SU-DHL-6 (cell line): Measurements from ENCODE around the gene SLC22A23.

Source experiments
- H2AFZ ChIP-seq: fragments of 200-600 bp; sonication (generic); 2 replicates; pipeline ENCODE4 v1.6.1; 2014; ENCODE audit warnings: low read depth, mild to moderate bottlenecking, moderate library complexity, mixed read lengths, antibody characterized with exemption, low read length; ENCODE audit not compliant: severe bottlenecking
- H3F3A ChIP-seq: fragments of 200-600 bp; shearing (Covaris generic); 2 replicates; pipeline ENCODE4 v1.6.0; 2016; ENCODE audit warnings: antibody characterized with exemption, mild to moderate bottlenecking; ENCODE audit not compliant: insufficient read depth
- H3K27ac ChIP-seq: fragments of 200-600 bp; sonication (generic); 2 replicates; pipeline ENCODE4 v1.5.1; 2016; ENCODE audit warnings: low read depth, mild to moderate bottlenecking, low read length, moderate library complexity, mixed read lengths
- H3K27me3 ChIP-seq: fragments of 200-600 bp; sonication (generic), shearing (Covaris generic); 2 replicates; pipeline ENCODE4 v1.6.0; 2014; ENCODE audit warnings: mild to moderate bottlenecking, low read length
- H3K36me3 ChIP-seq: fragments of 200-600 bp; sonication (generic); 2 replicates; pipeline ENCODE4 v1.6.1; 2014; ENCODE audit warnings: mild to moderate bottlenecking, low read length, mixed read lengths
- H3K4me2 ChIP-seq: fragments of 300-600, 200-600 bp; shearing (Covaris generic), sonication (generic); 2 replicates; pipeline ENCODE4 v1.6.0; 2014; ENCODE audit warnings: low read length, low read depth, mild to moderate bottlenecking; ENCODE audit not compliant: poor library complexity, severe bottlenecking
- H3K4me3 ChIP-seq: fragments of 200-600 bp; sonication (generic); 2 replicates; pipeline ENCODE4 v1.5.1; 2014; ENCODE audit warnings: antibody characterized with exemption, low read length, mild to moderate bottlenecking, mixed read lengths; ENCODE audit not compliant: insufficient read depth, poor library complexity, severe bottlenecking
- H3K79me2 ChIP-seq: fragments of 200-600 bp; sonication (generic); 2 replicates; pipeline ENCODE4 v1.6.1; 2014; ENCODE audit warnings: mild to moderate bottlenecking, low read length, moderate library complexity; ENCODE audit not compliant: insufficient read depth
- H3K9ac ChIP-seq: fragments of 200-600 bp; sonication (generic); 2 replicates; pipeline ENCODE4 v1.7.0; 2014; ENCODE audit warnings: mild to moderate bottlenecking, low read length
- H3K9me2 ChIP-seq: fragments of 200-600 bp; sonication (generic); replicated peaks from 2 replicates; pipeline ENCODE4 v1.6.1; 2014; ENCODE audit warnings: low read length; ENCODE audit not compliant: insufficient read depth
- H3K9me3 ChIP-seq: fragments of 200-600 bp; sonication (generic); 2 replicates; pipeline ENCODE4 v1.6.1; 2014; ENCODE audit warnings: low read length, mixed read lengths; ENCODE audit not compliant: insufficient read depth
- H4K20me1 ChIP-seq: fragments of 200-600 bp; sonication (generic); 2 replicates; pipeline ENCODE4 v1.6.1; 2014; ENCODE audit warnings: low read depth, mild to moderate bottlenecking, antibody characterized with exemption, low read length, moderate library complexity, mixed read lengths
- EZH2phosphoT487 ChIP-seq: fragments of 200-600 bp; sonication (generic), shearing (Covaris generic); conservative IDR thresholded peaks from 2 replicates; pipeline ENCODE4 v1.6.1; 2018; ENCODE audit warnings: mild to moderate bottlenecking, antibody characterized with exemption, low read length, moderate library complexity, mixed read lengths
- TF ChIP-seq, protein P1 (sequence below): fragments of 200-600 bp; sonication (generic); IDR thresholded peaks from one replicate; pipeline ENCODE4 v1.5.1; 2017; ENCODE audit warnings: antibody characterized with exemption, mild to moderate bottlenecking, low read length, moderate library complexity; ENCODE audit not compliant: insufficient read depth, poor library complexity, severe bottlenecking

SLC22A23 gene

DNA sequence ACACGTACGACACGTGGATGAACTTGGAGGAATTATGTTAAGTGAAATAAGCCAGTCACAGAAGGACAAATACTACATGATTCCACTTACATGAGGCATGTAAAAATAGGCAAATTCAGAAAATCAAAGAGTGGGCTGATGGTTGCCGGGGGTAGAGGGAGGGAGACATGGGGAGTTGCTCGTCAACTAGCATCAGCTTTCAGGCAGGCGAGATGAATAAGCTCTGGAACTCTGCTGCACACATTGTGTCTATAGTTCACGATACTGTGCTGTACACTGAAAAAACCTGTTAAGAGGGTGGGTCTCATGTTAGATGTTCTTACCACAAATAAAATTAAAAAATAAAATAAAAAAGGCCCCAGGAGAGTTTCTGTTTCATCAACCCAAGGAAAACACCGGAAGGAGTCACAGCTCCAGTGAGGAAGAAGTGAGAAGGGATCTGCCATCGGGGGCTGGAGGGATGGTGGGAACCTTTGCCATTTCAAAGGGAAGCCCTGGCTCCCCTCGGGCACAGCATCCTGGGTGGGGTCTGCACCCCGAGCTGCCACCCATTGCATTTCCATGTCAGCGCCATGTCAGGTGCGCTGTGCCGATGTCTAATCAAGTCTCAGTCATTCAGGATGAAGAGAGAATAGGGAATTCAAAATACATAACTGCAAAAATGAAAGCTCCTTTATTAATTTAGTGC is 98.3 kb downstream of the SLC22A23 start:
- Histone ChIP-seq H3K9ac (no peak overlapping the region), H3K27ac (no peak overlapping the region), H3F3A (peaks cover 10% of the 10 kb centered on the region), H3K79me2 (no peaks in the 10 kb centered on the region), H3K36me3 (no peaks in the 10 kb centered on the region), H2AFZ (no peak overlapping the region), H3K4me3 (no peak overlapping the region), H3K4me2 (no peak overlapping the region), H3K27me3 (no peaks in the 10 kb centered on the region), H3K9me3 (no peaks in the 10 kb centered on the region), H3K9me2 (no peaks in the 10 kb centered on the region), H4K20me1 (no peaks in the 10 kb centered on the region)
- TF ChIP-seq EZH2phosphoT487: no peak
- TF ChIP-seq, protein P1, sequence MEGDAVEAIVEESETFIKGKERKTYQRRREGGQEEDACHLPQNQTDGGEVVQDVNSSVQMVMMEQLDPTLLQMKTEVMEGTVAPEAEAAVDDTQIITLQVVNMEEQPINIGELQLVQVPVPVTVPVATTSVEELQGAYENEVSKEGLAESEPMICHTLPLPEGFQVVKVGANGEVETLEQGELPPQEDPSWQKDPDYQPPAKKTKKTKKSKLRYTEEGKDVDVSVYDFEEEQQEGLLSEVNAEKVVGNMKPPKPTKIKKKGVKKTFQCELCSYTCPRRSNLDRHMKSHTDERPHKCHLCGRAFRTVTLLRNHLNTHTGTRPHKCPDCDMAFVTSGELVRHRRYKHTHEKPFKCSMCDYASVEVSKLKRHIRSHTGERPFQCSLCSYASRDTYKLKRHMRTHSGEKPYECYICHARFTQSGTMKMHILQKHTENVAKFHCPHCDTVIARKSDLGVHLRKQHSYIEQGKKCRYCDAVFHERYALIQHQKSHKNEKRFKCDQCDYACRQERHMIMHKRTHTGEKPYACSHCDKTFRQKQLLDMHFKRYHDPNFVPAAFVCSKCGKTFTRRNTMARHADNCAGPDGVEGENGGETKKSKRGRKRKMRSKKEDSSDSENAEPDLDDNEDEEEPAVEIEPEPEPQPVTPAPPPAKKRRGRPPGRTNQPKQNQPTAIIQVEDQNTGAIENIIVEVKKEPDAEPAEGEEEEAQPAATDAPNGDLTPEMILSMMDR: no peak

DNA sequence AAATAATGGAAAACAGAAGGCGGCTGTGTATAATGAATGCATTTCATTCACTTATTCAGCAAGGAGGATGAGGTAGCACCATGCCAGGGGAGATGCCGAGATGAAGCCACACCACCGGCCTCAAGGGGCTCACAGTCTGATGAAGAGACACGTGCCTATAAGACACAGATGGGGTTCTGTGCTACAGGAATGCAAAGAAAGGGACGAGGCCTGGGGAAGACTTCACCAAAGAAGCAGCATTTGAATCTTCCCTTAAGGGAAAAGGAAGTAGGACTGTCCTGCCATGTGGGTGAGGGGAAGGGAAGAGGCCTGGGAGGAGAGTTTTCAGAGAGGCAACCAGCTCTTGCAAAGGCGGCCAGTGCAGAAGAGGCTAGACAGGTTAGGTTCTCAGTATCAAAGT is 99.2 kb downstream of the SLC22A23 start:
- no peak for TF ChIP-seq EZH2phosphoT487
- TF ChIP-seq, protein P1: no peak
- H3K79me2 ChIP-seq: no peaks in the 10 kb centered on the region
- no peak overlapping the region for H2AFZ ChIP-seq
- H3K9me2 ChIP-seq: no peaks in the 10 kb centered on the region
- no peaks in the 10 kb centered on the region for H4K20me1 ChIP-seq
- no peak overlapping the region for H3K9ac ChIP-seq
- H3K36me3 ChIP-seq: no peaks in the 10 kb centered on the region
- H3K4me3 ChIP-seq: no peak overlapping the region
- H3K27ac ChIP-seq: no peak overlapping the region
- no peaks in the 10 kb centered on the region for H3K9me3 ChIP-seq
- H3K27me3 ChIP-seq: no peaks in the 10 kb centered on the region
- H3F3A ChIP-seq: peaks cover 10% of the 10 kb centered on the region
- no peak overlapping the region for H3K4me2 ChIP-seq

DNA sequence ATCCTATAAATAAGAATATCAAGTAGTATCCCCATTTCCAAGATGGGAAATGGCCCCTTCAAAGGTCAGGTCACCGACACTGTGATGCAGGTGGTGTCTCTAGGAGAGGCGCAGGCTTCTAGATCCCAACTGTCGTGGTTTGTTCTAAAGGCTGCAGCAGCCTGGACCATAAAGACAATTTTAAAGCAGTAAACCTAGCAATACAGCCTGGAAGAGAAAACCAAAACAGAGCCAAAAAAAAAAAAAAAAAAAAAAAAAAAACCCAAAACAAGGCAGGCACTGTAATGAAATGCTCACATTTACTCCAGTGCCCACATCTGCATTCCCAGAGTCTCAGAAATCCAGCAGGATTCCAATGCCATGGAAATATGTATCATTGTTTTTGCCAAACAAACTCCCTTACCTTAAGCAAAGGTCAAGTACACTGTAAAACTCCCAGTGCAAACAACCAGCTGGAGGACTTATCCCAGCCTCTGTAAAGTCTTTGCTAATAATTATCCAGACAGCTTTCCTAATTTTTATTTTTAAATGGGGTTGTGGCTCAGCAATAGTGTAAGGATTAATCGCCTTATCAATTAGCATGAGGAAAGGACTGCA is 99.9 kb downstream of the SLC22A23 start:
- Histone ChIP-seq H3K36me3 (no peaks in the 10 kb centered on the region), H3K4me3 (no peak overlapping the region), H4K20me1 (no peaks in the 10 kb centered on the region), H3K9me3 (no peaks in the 10 kb centered on the region), H3F3A (peaks cover 10% of the 10 kb centered on the region), H3K79me2 (no peaks in the 10 kb centered on the region), H3K27me3 (no peaks in the 10 kb centered on the region), H3K9me2 (no peaks in the 10 kb centered on the region), H3K27ac (no peak overlapping the region), H3K9ac (0 out of 2 replicates have a peak overlapping the region, but pooled peaks have one; percentile 36), H2AFZ (peak overlapping the region; percentile 59), H3K4me2 (peak overlapping the region; percentile 58)
- TF ChIP-seq EZH2phosphoT487: no peak
- TF ChIP-seq, protein P1: no peak
